ENCODE results near the gene RTL1.

The RTL1 gene

GRCh38 chr14:100902295-100903133, 1.0 kb downstream of the RTL1 start:
- no peak; the same call in none of the 2 replicates for TF ChIP-seq CTCF (IDR thresholded peaks at IDR 0.05; ENCODE audit: low read depth, low read length)
- DNase-seq (ENCODE audit: extremely low read depth, low read depth): no peak

DNA sequence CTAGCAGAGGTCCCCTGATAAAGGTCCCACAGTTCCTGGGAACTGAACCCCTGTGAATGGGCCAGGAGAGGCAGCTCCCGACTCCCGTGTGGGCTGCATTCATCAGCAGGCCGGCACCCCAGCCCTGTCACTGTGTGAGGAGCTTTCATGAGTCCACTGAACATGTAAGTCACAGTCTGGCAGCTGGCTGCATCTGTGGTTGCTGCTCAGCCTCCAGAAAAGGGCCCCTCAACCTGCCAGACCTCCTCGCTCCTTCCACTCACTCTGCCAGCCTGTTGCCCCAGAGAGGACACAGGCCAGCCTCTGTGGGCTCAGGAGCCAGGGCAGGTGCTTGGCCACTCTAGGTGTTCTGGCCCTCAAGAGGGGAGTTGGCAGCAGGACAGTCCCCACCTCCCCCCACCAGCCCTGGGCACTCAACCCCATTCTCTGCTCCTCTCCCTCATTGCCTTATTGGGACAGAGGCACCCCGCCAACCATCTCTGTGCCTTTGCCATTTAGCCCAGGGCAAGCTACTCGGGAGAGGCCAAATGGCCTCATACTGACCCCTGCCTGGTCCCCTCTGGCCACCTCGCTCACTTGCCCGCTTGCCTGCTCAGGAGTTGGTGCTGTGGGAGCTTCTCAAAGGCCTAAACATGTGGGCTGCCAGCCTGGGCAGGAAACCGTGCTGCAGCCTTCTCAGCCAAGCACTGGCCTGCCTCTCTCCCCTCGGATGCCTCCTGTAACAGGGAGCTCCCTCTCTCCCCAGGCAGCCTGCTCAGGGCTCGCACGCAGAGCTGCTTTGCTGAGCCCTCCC, 1.9 kb downstream of the RTL1 start:
- TF ChIP-seq CTCF (IDR thresholded peaks at IDR 0.05; ENCODE audit: low read depth, low read length): no peak
- no peak for DNase-seq (ENCODE audit: extremely low read depth, low read depth)

GRCh38 chr14:100900837-100901390, 2.6 kb downstream of the RTL1 start:
- no peak for DNase-seq (ENCODE audit: extremely low read depth, low read depth)

GRCh38 chr14:100899884-100900771, 3.4 kb downstream of the RTL1 start:
- no peak for DNase-seq (ENCODE audit: extremely low read depth, low read depth)
- no peak for TF ChIP-seq CTCF (IDR thresholded peaks at IDR 0.05; ENCODE audit: low read depth, low read length)

More at GRCh38 chr14:100900837-100901390, 2.6 kb downstream of the RTL1 start:
- TF ChIP-seq CTCF (IDR thresholded peaks at IDR 0.05; ENCODE audit: low read depth, low read length): peak; percentile 24

DNA sequence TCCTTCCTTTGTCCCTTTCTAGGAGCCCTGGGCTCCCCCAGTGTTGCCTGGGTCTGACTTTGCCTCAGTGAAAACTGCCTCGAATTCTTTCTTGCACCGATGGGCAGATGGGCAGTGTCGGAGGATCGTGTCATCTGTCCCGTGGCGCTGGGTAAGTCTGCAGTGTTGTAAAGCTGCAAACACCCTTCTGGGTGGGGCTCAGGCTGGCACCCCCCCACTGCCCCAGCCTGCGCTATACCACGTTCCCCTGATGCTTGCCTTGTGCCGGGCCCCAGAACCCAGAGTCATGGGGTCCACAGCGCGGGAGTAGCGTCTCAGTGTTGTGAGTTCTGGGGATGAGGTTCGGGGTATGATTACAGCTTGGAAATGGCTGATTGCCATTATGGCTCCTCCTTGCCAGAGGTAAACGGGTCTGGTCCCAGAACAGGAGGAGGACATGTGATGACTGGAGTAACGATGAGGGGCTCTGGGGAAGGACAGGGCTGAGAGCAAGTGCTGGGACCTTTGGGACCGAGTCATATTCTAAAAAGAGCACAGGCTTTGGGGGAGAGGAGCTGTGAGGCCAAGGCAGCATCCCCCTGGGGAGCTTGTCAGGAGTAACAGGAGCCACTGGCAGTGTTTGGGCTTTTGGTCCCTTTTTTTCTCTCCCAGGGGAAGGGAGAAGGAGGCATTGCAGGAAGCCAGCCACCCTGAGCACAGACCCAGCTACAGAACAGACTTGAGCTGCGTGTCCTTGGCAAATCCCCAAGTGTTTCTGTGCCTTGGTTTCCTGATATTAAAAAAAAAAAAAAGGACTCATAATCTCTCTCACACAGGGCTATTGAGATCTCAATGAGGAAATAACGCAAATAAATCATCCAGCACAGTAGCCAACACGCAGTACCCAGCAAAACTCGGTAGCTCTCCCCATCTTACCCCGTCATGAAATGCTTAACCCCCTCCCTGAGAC, 4.3 kb downstream of the RTL1 start:
- no peak for TF ChIP-seq CTCF (IDR thresholded peaks at IDR 0.05; ENCODE audit: low read depth, low read length)
- DNase-seq (ENCODE audit: extremely low read depth, low read depth): no peak

- no peak for TF ChIP-seq CTCF (IDR thresholded peaks at IDR 0.05; ENCODE audit: low read depth, low read length)
- no peak for DNase-seq (ENCODE audit: extremely low read depth, low read depth)
Measured at GRCh38 chr14:100898465-100898864, 5.1 kb downstream of the RTL1 start.
